Peyer's patch (tissue), 4 donors: ENCODE measurements around the gene SIL1.

Source experiments
- POLR2A ChIP-seq, 2 donors: fragments of 450-650 bp; IDR thresholded peaks; one replicate each; pipeline ENCODE4 v1.5.1; 2017; ENCODE audit warnings: antibody characterized with exemption in 2 of 2, mild to moderate bottlenecking in 2 of 2, moderate library complexity in 2 of 2
- TF ChIP-seq, protein P1 (sequence below), 6 experiments: fragments of 450-650 bp in 4 of 6; fragments of 200-600 bp in 2 of 6; sonication (generic) in 1 of 6; IDR thresholded peaks; one replicate each; pipeline ENCODE4 v1.5.1; 2017 to 2019; ENCODE audit warnings: antibody characterized with exemption in 6 of 6, mild to moderate bottlenecking in 3 of 6, moderate library complexity in 1 of 6

DNA sequence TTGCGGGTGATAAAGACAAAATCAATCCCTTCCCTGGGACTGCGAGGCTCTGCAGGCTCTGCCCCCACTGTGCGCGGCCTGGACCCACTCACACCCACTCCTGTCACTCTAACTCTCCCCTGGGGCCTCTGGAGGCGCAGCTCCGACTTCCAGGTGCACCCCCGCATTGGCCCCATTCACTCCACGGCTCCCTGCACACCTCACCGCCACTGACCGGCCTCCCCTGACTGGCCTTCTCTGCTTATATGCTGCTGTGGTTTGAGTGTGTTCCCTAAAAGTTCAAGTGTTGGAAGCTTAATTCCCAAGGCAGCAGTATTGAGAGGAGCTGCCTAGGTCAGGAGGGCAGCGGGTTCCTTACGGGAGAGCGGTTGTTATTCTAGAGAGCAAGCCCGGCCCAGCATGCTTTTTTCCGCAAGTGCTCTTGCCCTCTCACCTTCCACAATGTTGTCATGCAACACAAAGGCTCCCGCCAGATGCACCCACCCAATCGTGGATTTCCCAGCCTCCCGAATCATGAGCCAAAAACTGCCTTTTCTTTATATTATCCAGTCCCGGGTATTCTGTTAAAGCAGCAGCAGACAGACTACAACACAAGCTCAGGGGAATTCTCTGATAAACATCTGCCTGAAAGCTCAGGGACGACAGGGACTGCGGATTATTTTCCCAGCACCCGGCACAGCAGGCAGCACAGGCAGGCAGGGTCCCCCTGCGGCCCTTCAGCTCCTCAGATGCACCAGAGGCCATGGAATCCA, 249.5 kb downstream of the SIL1 start:
- TF ChIP-seq, protein P1, sequence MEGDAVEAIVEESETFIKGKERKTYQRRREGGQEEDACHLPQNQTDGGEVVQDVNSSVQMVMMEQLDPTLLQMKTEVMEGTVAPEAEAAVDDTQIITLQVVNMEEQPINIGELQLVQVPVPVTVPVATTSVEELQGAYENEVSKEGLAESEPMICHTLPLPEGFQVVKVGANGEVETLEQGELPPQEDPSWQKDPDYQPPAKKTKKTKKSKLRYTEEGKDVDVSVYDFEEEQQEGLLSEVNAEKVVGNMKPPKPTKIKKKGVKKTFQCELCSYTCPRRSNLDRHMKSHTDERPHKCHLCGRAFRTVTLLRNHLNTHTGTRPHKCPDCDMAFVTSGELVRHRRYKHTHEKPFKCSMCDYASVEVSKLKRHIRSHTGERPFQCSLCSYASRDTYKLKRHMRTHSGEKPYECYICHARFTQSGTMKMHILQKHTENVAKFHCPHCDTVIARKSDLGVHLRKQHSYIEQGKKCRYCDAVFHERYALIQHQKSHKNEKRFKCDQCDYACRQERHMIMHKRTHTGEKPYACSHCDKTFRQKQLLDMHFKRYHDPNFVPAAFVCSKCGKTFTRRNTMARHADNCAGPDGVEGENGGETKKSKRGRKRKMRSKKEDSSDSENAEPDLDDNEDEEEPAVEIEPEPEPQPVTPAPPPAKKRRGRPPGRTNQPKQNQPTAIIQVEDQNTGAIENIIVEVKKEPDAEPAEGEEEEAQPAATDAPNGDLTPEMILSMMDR (IDR thresholded peaks at IDR 0.05) = no peak
- no peak for TF ChIP-seq POLR2A (IDR thresholded peaks at IDR 0.05)
